CD4-positive, alpha-beta memory T cell (primary cell): Measurements from ENCODE around the gene WDR89. TPM values are rescaled to one million over a fixed set of nuclear protein-coding genes. Genes with fewer than 3 reads are reported as not detected.
A peak's percentile ranks its signal among the peaks of the same experiment; 100 is the strongest.

ENCODE experiments used
- CTCF ChIA-PET: fragments of 350-600 bp; sonication (Branson Sonifier 250); formaldehyde crosslinking; loops from one replicate; lab custom pipeline; 2021; ENCODE audit warnings: inconsistent platforms; ENCODE audit not compliant: partially characterized antibody; lab: Charles Lee
- POLR2A ChIA-PET: fragments of 350-600 bp; sonication (Branson Sonifier 250); formaldehyde crosslinking; loops from one replicate; lab custom pipeline; 2021; ENCODE audit not compliant: partially characterized antibody; lab: Charles Lee
- DNase-seq, 5 donors: peaks; one replicate each; pipeline versions ENCODE4 v3.0.0 to v3.0.0-alpha.2; 2020 to 2022; ENCODE audit warnings: mixed read lengths in 1 of 5
- H3K27ac ChIP-seq: one replicate; pipeline ENCODE4 v1.7.0; 2013; ENCODE audit warnings: low read depth, low read length
- H3K27me3 ChIP-seq: 2 replicates; pipeline ENCODE4 v1.7.0; 2013; ENCODE audit warnings: mild to moderate bottlenecking, low read length, moderate library complexity; ENCODE audit not compliant: insufficient read depth
- H3K36me3 ChIP-seq: 2 replicates; pipeline ENCODE4 v1.7.0; 2013; ENCODE audit warnings: mild to moderate bottlenecking, low read length, moderate library complexity; ENCODE audit not compliant: insufficient read depth
- H3K4me1 ChIP-seq: 2 replicates; pipeline ENCODE4 v1.7.0; 2013; ENCODE audit warnings: mild to moderate bottlenecking, low read length, moderate library complexity; ENCODE audit not compliant: insufficient read depth
- H3K4me3 ChIP-seq, 2 donors: one replicate each; pipeline ENCODE4 v1.7.0; 2013; ENCODE audit warnings: low read length in 2 of 2, mild to moderate bottlenecking in 1 of 2
- H3K9me3 ChIP-seq, 2 donors: one replicate each; pipeline ENCODE4 v1.7.0; 2013; ENCODE audit warnings: low read length in 2 of 2, control low read depth in 1 of 2; ENCODE audit not compliant: control insufficient read depth in 1 of 2
- H3K27ac Mint-ChIP-seq, 7 donors: one replicate each; pipeline ENCODE4 v1.8.0; 2020 to 2021; ENCODE audit warnings: mixed read lengths in 7 of 7, mild to moderate bottlenecking in 6 of 7, inconsistent platforms in 3 of 7, moderate library complexity in 3 of 7
- H3K27me3 Mint-ChIP-seq, 2 donors: one replicate each; pipeline ENCODE4 v1.8.0; 2020 to 2021; ENCODE audit warnings: mixed read lengths in 2 of 2
- H3K36me3 Mint-ChIP-seq, 2 donors: one replicate each; pipeline ENCODE4 v1.8.0; 2020 to 2021; ENCODE audit warnings: mixed read lengths in 2 of 2, inconsistent platforms in 1 of 2, mild to moderate bottlenecking in 1 of 2
- H3K4me1 Mint-ChIP-seq, 4 donors: one replicate each; pipeline ENCODE4 v1.8.0; 2020 to 2021; ENCODE audit warnings: mixed read lengths in 4 of 4, mild to moderate bottlenecking in 1 of 4
- H3K4me3 Mint-ChIP-seq, 8 donors: one replicate each; pipeline ENCODE4 v1.8.0; 2020 to 2021; ENCODE audit warnings: mixed read lengths in 8 of 8, mild to moderate bottlenecking in 7 of 8, moderate library complexity in 6 of 8, inconsistent platforms in 3 of 8
- H3K9me3 Mint-ChIP-seq, 8 donors: one replicate each; pipeline ENCODE4 v1.8.0; 2020 to 2021; ENCODE audit warnings: mixed read lengths in 8 of 8, mild to moderate bottlenecking in 5 of 8, inconsistent platforms in 3 of 8, moderate library complexity in 1 of 8
- intact Hi-C: fragments of 100-400 bp; cut with micrococcal nuclease; formaldehyde crosslinking; loops from one replicate; pipeline ENCODE4 v1.15.1; 2023
- polyA plus RNA-seq, 2 donors: library from polyadenylated mRNA; unstranded; fragments of 300-500 nt; fragmentation: Illumina TruSeq; gene quantifications; one replicate each; pipeline ENCODE4 v1.2.3, GENCODE V29; 2021
- total RNA-seq, 2 experiments: library from RNA; stranded (reverse); gene quantifications; one replicate each; pipeline ENCODE4 v1.2.3, GENCODE V29; 2021

The WDR89 gene
- total and polyA plus RNA-seq, 4 experiments from 2014 or later: 23.4 to 36.3 (median 30.6) TPM

DNA sequence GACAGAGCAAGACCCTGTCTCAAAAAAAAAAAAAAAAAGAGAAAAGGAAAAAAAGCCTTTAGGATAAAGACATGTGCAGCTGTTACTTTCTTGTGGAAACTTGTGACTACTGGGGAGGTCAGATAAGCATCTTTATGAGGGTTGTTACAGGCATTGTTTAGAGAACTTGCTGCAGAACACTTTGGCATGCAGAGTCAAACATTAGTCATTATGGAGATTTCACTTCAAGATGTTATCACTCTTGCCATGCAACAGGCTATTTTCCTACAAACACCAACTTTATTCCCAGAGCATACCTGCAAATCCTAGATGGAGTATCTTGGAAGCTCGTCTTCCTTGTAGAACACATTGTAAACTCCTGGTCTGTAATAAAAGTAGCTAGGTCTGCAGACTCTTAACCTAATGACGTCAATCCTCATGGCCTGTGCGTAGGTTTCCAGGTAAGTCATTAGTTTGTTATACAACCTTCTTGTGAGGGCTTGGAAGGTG is 36.3 kb upstream of the WDR89 start:
- CTCF ChIA-PET: interaction anchor here (0.7 to 1.1 kb wide), 2 partner anchors 26 to 96 kb away, joined by 3 read pairs; no protein-coding TSS in a partner anchor
- H3K27ac ChIP-seq: no peak overlapping the region

DNA sequence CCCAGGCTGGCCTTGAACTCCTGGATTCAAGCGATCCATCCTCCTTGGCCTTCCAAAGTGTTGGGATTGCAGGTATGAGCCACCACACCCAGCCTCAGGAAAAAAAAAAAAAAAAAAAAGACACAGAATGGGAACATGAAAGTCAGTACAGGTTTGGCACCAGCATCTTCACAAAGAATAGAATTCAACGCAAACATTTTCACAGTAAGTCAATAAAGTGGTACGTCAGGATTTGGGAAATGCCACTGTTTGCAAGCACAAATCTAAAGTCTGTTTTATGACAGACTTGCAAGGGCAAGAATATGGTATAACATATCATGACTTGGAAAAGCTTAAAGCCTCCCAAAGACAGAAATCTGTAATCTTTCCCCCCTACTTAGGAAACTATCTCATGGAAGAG is 34.9 kb upstream of the WDR89 start:
- no peak overlapping the region for H3K4me3 Mint-ChIP-seq
- DNase-seq: no peak
- intact Hi-C loops: no loop called here
- peaks cover 0 to 1% (median 0%) of the 10 kb centered on the region in 4 donors for H3K4me1 Mint-ChIP-seq
- H3K36me3 ChIP-seq: no peaks in the 10 kb centered on the region
- H3K27me3 Mint-ChIP-seq: no peaks in the 10 kb centered on the region
- POLR2A ChIA-PET: no interaction called here
- no peaks in the 10 kb centered on the region for H3K27me3 ChIP-seq
- no peak overlapping the region for H3K27ac ChIP-seq
- CTCF ChIA-PET: no interaction called here
- H3K9me3 Mint-ChIP-seq: no peaks in the 10 kb centered on the region
- H3K4me3 ChIP-seq: no peak overlapping the region
- peak overlapping the region in 1 of 7 donors; percentile 6 for H3K27ac Mint-ChIP-seq
- no peaks in the 10 kb centered on the region for H3K9me3 ChIP-seq
- peaks cover 11 to 14% of the 10 kb centered on the region in 2 donors for H3K36me3 Mint-ChIP-seq
- H3K4me1 ChIP-seq: no peaks in the 10 kb centered on the region

More for the DNA sequence above, 36.3 kb upstream of the WDR89 start:
- Mint-ChIP-seq H3K9me3 (no peaks in the 10 kb centered on the region), H3K27ac (peak overlapping the region in 1 of 7 donors; percentile 62), H3K4me1 (peaks cover 0 to 1% (median 0%) of the 10 kb centered on the region in 4 donors), H3K36me3 (peaks cover 11 to 18% of the 10 kb centered on the region in 2 donors), H3K27me3 (no peaks in the 10 kb centered on the region), H3K4me3 (no peak overlapping the region)
- Histone ChIP-seq H3K4me1 (no peaks in the 10 kb centered on the region), H3K36me3 (peaks cover 3% of the 10 kb centered on the region), H3K9me3 (no peaks in the 10 kb centered on the region), H3K4me3 (no peak overlapping the region), H3K27me3 (no peaks in the 10 kb centered on the region)
- POLR2A ChIA-PET: interaction anchor here (1.0 kb wide), 1 partner anchor 37 kb away, joined by 5 read pairs; the partner anchor contains the start of gene WDR89
- intact Hi-C loops: no loop called here
- no peak for DNase-seq

DNA sequence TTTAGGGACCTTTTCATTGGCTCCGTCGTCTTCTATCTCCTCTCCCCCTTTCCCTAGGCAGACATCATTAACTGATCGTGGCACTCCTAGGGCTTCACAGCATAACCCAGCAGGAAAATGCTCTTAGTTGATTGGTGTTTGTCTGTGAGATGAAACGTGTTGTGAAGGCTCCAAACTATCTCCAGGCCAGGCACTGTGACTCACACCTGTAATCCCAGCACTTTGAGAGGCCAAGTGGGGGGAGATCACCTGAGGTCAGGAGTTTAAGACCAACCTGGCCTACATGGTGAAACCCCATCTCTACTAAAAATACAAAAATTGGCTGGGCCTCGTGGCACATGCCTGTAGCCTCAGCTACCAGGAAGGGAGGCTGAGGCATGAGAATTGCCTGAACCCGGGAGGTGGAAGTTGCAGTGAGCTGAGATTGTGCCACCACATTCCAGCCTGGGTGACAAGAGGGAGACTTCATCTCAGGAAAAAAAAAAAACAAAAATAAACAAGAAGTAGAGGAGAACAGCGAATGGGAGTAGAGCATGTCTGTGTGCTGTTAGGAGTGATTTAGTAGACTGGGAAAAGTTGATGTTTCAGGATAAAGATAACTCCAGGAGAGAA is 32.3 kb upstream of the WDR89 start:
- H3K9me3 ChIP-seq: no peaks in the 10 kb centered on the region
- Mint-ChIP-seq H3K9me3 (no peaks in the 10 kb centered on the region), H3K4me1 (peaks cover 0 to 1% (median 0%) of the 10 kb centered on the region in 4 donors), H3K27me3 (no peaks in the 10 kb centered on the region), H3K36me3 (peaks cover 8% of the 10 kb centered on the region in 2 donors), H3K27ac (peak overlapping the region in 2 of 7 donors; percentile 1 to 80), H3K4me3 (no peak overlapping the region)
- intact Hi-C loops: no loop called here
- H3K36me3 ChIP-seq: no peaks in the 10 kb centered on the region
- H3K4me3 ChIP-seq: no peak overlapping the region
- H3K27ac ChIP-seq: no peak overlapping the region
- ChIA-PET POLR2A (no interaction called here), CTCF (no interaction called here)
- H3K27me3 ChIP-seq: no peaks in the 10 kb centered on the region
- no peaks in the 10 kb centered on the region for H3K4me1 ChIP-seq
- DNase-seq: no peak

DNA sequence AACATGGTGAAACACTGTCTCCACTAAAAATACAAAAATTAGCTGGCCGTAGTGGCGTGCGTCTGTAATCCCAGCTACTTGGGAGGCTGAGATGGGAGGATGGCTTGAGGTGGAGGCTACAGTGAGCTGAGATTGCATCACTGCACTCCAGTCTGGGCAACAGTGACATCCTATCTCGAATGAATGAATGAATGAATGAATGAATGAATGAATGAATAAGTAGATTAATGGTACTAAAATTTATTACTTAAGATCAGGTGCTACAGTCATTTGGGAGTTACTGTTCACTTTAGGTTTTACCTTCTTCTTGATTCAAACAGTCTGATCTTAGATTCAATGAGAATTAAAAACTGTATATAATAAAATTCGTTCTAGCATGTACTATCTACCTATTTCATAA is 31.6 kb upstream of the WDR89 start:
- Mint-ChIP-seq H3K27me3 (no peaks in the 10 kb centered on the region), H3K27ac (peak overlapping the region in 1 of 7 donors; percentile 81), H3K4me3 (no peak overlapping the region), H3K36me3 (peaks cover 8% of the 10 kb centered on the region in 2 donors), H3K9me3 (no peaks in the 10 kb centered on the region), H3K4me1 (peaks cover 0 to 1% (median 0%) of the 10 kb centered on the region in 4 donors)
- H3K27me3 ChIP-seq: no peaks in the 10 kb centered on the region
- CTCF ChIA-PET: no interaction called here
- POLR2A ChIA-PET: no interaction called here
- no peak overlapping the region for H3K4me3 ChIP-seq
- DNase-seq: no peak
- no peaks in the 10 kb centered on the region for H3K36me3 ChIP-seq
- intact Hi-C loops: no loop called here
- H3K4me1 ChIP-seq: no peaks in the 10 kb centered on the region
- H3K27ac ChIP-seq: no peak overlapping the region
- H3K9me3 ChIP-seq: no peaks in the 10 kb centered on the region

DNA sequence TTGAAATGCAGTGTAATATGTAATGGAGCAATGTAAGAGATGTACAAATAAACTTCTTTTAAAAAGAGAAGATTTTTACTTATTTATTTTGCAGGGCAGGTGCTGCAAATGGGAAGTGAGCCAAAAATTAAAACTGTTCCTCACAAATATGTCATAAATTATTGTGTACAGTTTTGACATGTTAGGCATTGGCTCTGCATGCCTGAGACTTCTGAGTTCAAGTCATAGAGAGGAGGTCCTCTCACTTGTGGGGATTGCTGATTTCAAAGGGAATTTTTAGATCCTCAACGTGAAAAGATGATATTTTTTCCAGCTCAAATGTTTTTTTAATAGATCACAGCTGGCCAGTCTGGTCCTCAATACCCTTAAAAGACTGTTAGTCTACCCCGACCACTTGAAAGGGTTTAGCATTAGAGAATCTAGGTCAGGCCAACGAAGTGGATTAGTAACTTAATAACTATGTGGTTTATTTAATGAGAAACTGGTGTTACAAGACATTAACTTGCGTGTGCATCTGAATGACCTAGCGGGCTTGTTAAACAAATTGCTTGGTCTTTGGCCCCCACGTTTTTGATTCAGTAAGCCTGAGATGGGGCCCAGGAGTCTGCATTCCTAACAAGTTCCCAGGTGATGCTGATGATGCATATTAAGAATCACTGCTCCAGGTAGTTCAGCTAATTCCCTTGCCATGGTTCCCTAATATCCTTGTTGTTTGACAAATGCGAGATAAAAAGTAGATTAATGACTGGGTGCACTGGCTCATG is 30.9 kb upstream of the WDR89 start:
- peaks cover 0 to 1% (median 0%) of the 10 kb centered on the region in 4 donors for H3K4me1 Mint-ChIP-seq
- no peak for DNase-seq
- no peaks in the 10 kb centered on the region for H3K27me3 Mint-ChIP-seq
- Histone ChIP-seq H3K27me3 (no peaks in the 10 kb centered on the region), H3K9me3 (no peaks in the 10 kb centered on the region), H3K36me3 (no peaks in the 10 kb centered on the region), H3K27ac (no peak overlapping the region), H3K4me1 (no peaks in the 10 kb centered on the region), H3K4me3 (no peak overlapping the region)
- peak overlapping the region in 1 of 7 donors; percentile 81 for H3K27ac Mint-ChIP-seq
- H3K9me3 Mint-ChIP-seq: no peaks in the 10 kb centered on the region
- no peak overlapping the region for H3K4me3 Mint-ChIP-seq
- ChIA-PET POLR2A (no interaction called here), CTCF (no interaction called here)
- intact Hi-C loops: no loop called here
- H3K36me3 Mint-ChIP-seq: peaks cover 6 to 8% of the 10 kb centered on the region in 2 donors

DNA sequence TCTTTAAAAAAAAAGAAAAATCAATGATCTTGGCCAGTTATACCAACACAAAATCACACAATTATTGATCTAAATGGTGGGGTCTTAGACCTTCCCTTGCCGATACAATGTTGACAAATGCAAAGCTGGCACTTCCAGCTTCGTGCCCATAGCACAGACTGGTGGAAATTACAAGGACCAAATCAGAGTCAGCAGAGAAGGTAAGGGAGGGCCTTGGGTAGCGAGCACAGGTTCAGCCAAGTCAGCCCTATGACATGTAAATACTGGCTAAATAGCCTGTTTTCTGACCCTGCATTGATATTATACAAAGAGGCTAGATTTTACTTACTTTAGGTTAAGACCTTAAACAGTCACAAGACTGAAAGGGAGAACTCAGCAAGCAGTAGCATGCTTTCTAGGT is 30.3 kb upstream of the WDR89 start:
- Histone ChIP-seq H3K4me3 (no peak overlapping the region), H3K27ac (no peak overlapping the region), H3K4me1 (no peaks in the 10 kb centered on the region), H3K9me3 (no peaks in the 10 kb centered on the region), H3K36me3 (no peaks in the 10 kb centered on the region), H3K27me3 (no peaks in the 10 kb centered on the region)
- no peak overlapping the region for H3K27ac Mint-ChIP-seq
- intact Hi-C loops: no loop called here
- peaks cover 3 to 5% of the 10 kb centered on the region in 2 donors for H3K36me3 Mint-ChIP-seq
- no peaks in the 10 kb centered on the region for H3K27me3 Mint-ChIP-seq
- ChIA-PET POLR2A (no interaction called here), CTCF (no interaction called here)
- H3K4me1 Mint-ChIP-seq: peaks cover 0 to 1% (median 0%) of the 10 kb centered on the region in 4 donors
- H3K9me3 Mint-ChIP-seq: no peaks in the 10 kb centered on the region
- DNase-seq: no peak
- H3K4me3 Mint-ChIP-seq: no peak overlapping the region

DNA sequence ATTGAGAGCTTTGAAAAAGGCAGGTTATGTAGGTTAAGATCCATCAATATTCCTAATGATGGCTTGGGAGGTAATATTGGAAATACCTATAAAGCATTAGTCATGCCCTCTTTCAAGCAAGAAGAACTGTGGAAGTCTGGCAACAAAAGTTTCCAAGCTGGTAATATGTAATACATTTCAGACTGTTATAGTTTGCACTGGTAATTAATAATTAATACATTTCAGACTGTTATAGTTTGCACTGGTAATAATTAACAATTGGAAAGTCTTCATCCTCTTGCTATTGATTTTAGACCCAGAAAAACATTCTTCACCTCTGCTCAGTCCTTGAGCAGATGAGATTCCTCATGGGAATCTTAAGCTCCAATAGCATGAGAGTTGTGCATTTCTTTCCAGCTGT is 29.0 kb upstream of the WDR89 start:
- Mint-ChIP-seq H3K36me3 (peaks cover 0 to 1% of the 10 kb centered on the region in 2 donors), H3K27ac (no peak overlapping the region), H3K4me3 (no peak overlapping the region), H3K4me1 (no peaks in the 10 kb centered on the region), H3K27me3 (no peaks in the 10 kb centered on the region), H3K9me3 (no peaks in the 10 kb centered on the region)
- Histone ChIP-seq H3K27me3 (no peaks in the 10 kb centered on the region), H3K27ac (no peak overlapping the region), H3K9me3 (no peaks in the 10 kb centered on the region), H3K36me3 (no peaks in the 10 kb centered on the region), H3K4me1 (no peaks in the 10 kb centered on the region), H3K4me3 (no peak overlapping the region)
- CTCF ChIA-PET: interaction anchor here (1.0 kb wide), 1 partner anchor 99 kb away, joined by 3 read pairs; no protein-coding TSS in a partner anchor
- POLR2A ChIA-PET: no interaction called here
- intact Hi-C loops: no loop called here
- DNase-seq: no peak
